HepG2 (cell line): ENCODE data around the gene MTRF1.

Experiments
- EZH2 ChIP-seq: conservative IDR thresholded peaks from 2 replicates; pipeline ENCODE4 v1.6.1; 2012; ENCODE audit warnings: mild to moderate bottlenecking, low read depth, low read length, moderate library complexity
- RFX5 ChIP-seq: IDR thresholded peaks from 2 replicates; pipeline ENCODE4 v1.6.1; 2011; ENCODE audit warnings: low read depth, low read length, improper control_type of control experiment

DNA sequence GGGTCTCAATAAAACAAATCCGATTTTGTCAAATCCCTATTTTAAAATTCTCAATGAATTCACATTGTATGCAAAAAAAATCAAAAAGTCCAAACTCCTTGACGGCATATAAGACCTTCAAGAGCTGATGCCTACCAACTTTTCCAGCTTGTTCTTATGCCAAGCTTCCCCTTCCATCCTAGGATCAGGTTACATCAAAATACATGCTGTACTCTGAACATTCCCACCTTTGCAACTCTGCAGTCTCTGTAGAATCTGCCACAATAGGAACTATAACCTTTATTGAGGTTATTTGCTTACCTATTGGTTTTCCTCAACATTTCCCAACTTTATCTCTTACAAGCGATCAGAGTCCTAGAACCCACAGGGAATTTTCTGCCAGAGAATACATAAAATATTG, 76.9 kb downstream of the MTRF1 start:
- TF ChIP-seq EZH2: no peak
- no peak for TF ChIP-seq RFX5
